NCI-H345 treated with DMSO at 0.1 percent for 48 hours (cell line): ENCODE data around the gene WHRN.

ENCODE experiments used
- DNase-seq: peaks from one replicate; lab custom pipeline; 2025; ENCODE audit not compliant: unreplicated experiment; lab: John Stamatoyannopoulos, UW

The WHRN gene

GRCh38 chr9:114425126-114425525 lies 80.1 kb downstream of the WHRN start:
- DNase-seq, result no peak

DNA sequence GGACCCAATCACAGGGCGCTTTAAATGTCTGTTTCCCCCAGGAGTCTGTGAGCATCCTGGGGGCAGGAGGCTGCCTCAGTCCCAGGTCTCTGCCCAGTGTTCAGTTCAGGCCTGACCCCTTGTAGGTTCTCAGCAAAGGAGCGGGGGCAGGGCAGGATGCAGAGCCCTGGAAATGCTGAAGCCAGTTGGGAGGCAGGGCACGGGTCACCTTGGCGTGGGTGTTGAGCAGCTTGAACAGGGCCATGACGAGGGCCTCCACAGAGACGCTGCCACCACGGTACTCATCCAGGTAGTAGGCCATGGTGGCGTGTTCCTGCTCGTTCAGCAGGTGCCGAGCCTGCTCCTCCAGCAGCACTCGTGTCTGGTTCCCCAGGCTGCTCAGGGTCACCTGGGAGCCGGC lies 81.1 kb downstream of the WHRN start:
- no peak for DNase-seq

- no peak for DNase-seq
These were observed 82.1 kb downstream of the WHRN start for GRCh38 chr9:114423181-114423580.

- no peak for DNase-seq
These were observed 84.1 kb downstream of the WHRN start for GRCh38 chr9:114421147-114421546.

DNA sequence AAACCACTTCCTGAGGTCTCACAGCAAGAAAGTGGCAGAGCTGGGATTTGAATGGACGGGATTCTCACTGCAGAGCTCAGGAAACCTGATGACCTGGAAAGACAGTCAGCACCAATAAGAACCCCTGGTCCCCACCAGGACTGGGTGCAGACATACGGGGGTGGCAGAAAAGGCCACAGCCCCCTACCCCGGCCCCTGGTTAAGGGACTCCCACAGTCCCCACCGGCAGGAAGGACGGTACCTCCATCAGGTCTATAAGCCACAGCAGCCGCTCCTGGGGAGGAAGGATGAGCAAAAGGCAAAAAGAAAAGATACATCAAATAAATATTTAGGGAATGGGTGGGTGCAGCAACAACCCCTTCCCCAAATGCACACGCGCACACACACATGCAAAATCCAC lies 85.5 kb downstream of the WHRN start:
- no peak for DNase-seq

DNA sequence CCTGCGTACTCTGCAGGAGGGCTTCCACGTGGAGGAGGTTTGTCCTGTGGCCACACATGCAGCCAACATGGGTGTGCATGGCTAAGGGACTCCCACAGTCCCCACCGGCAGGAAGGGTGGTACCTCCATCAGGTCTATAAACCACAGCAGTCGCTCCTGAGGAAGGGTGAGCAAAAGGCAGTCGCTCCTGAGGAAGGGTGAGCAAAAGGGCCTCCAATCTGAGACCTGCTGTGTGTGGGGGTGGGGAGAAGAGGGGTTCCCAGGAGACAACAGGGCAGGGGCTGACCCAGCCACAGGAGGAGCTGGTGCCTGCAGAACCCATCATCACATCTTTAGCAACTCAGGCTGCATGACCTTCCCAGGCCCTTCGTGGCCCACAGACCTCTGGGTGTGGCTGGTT lies 87.2 kb downstream of the WHRN start:
- DNase-seq, result no peak

- DNase-seq, result no peak
These were observed 87.8 kb downstream of the WHRN start for GRCh38 chr9:114417511-114417910.

DNA sequence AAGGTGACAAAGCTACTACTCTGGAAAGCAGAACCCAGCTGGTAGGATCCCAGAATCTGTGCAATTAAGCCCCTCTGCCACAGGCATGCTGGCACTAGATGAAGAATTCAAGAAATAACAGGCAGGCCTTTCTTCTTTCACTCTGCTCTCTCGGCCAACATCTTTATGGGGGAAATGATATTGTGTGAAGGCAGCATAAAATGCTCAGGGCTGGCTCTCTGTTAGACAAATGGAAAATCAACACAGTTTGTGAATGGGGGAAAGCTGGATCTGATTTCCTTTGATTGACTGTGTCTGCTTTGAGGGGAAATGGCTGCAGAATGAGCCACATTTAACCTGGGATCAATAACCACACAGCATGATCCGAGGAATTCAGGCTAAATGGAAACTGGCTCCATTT lies 88.4 kb downstream of the WHRN start:
- DNase-seq, result no peak

- DNase-seq, result no peak
These were observed 89.0 kb downstream of the WHRN start for GRCh38 chr9:114416290-114416689.

DNA sequence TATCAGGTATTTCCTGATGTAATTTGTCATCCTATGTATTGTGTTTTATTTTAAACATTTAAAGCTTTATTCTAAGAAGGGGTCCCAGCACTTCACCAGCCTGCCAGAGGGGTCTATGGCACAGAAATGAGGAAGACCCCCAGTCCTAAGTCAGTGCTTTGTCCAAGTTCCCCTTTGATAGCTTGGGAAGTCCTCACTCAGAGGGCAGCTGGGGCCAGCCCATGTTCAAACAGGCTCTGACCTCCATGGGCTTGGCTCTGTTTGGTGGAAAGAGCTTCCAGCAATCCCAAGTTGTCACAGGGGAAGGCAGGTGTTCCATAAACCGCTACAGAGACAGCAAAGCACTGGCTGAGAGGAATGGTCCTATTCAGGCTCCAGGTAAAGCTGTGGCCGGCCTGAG lies 90.9 kb downstream of the WHRN start:
- no peak for DNase-seq

DNA sequence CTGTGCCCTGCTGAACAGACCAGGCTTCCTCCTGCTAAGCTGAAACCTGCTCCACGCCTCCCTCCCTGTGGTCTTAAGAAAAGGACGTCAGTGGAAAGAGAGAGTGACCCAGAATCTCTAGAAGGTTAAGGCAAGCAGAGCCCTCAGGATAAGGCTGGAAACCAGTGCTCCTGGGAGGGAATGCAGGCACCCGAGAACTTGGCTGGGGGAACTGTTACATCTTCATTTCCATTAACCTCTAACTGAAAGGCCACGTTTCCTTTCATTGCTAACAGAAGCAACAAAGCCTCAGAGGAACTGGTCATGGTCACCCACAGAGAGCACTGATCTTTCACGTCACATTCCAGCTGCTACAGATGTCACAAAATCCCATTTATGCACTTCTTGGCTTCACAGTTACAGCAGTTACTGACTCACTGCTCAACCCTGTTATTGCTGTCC lies 91.4 kb downstream of the WHRN start:
- DNase-seq, result no peak

GRCh38 chr9:114412048-114412683 lies 93.1 kb downstream of the WHRN start:
- no peak for DNase-seq

DNA sequence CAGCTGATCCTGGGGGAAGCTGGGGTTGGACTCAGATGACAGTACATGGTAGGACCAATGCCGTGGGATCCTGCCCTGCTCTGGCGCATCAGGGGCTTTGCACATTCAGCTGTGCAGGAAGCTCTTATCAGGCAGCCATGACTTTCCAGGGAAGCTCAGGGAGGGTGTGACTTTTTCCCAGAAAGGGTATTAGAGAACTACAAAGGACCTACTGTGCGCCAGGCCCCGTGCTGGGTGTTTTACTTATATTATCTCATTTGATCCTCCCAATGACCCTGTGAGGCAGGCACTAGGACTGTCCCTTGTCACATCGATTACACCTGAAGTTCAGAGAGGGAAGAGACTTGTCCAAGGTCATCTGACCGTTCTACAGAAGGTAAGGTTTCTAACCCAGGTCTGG lies 93.8 kb downstream of the WHRN start:
- no peak for DNase-seq

GRCh38 chr9:114410910-114411309 lies 94.4 kb downstream of the WHRN start:
- no peak for DNase-seq

DNA sequence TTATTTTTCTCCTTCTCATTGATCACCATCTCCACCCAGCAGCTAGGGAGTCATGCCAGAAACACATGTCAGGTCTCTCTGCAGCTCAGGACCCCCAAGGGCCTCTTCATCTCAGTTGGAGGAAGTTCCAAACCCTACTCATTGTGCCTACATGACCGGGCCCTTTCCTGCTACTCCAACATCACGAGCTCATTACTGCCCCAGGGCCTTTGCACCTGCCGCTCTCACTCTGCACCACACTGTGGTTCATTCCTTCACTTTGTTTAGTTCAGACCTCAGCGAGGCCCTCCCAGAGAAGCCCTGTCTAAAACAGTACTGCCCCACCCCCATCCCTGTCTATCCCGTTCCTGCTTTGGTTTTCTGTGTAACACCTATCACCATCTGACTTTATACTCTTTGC lies 95.4 kb downstream of the WHRN start:
- DNase-seq, result no peak

DNA sequence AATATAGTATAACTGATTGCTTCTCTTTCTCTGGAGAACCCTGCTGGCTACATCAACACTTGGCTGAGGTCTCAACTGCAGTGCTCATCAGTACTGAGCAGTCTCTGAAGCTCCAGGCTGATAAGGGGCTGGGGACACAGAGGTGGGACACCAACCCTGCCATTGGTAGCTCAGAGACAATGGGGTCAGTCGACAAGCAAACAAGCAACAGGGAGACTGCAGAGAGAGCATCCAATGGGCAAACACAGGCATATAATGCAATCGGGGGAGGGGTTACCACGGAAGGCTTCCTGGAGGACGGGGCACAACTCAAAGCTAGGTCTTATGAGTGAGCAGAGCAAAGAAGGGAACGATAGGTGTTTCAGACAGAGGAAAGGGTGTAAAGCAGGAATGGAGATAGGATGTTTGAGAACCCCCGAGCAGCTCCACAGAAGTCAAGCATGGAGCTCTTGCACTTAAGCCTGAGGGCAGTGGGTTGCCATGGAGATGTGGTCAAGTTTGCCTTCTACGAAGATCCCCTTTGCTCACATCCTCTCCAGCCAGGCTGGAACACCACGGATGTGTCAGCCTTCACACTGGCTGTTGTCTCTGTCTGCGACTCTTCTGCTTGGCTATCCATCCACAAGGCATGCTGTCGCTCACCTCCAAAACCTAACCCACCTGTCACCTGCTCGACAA lies 96.0 kb downstream of the WHRN start:
- DNase-seq, result no peak

DNA sequence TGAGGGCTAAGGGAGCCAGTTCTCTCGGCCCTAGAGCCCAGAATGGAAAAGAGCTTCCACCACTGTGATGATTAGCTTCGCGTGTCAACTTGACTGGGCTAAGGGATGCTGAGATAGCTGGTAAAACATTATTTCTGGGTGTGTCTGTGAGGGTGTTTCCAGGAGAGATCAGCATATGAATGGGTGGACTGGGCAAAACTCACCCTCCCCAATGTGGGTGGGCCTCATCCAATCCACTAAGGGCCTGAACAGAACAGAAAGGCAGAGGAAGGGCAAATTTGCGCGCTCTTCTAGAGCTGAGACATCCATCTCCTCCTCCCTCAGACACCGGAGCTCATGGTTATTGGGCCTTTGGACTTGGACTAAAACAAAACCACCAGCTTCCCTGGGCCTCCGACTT lies 96.6 kb downstream of the WHRN start:
- DNase-seq, result no peak

- no peak for DNase-seq
These were observed 97.4 kb downstream of the WHRN start for GRCh38 chr9:114407889-114408288.

DNA sequence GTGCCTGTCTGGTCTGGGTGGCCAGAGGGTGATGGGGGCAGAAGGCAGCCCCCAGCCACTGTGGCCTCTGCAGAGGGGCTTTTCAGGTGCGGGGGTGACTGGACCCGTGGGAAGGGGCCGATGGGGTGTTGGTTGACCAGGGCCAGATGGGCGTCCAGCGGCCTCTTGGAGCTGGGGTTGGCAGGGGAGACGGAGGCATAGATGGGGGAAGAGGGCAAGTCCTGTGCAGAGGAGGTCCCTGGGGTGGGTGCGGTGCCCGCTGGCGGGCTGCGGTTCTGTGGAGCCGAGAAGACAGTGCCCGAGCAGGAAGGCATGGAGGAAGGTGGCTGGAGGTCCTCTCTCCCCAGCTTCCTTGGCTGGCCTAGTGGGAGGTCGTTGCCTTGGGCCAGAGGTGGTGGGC lies 98.8 kb downstream of the WHRN start:
- no peak for DNase-seq

- DNase-seq, result no peak
These were observed 99.8 kb downstream of the WHRN start for GRCh38 chr9:114405294-114406034.

- DNase-seq, result no peak
These were observed 100.7 kb downstream of the WHRN start for GRCh38 chr9:114404531-114404930.

DNA sequence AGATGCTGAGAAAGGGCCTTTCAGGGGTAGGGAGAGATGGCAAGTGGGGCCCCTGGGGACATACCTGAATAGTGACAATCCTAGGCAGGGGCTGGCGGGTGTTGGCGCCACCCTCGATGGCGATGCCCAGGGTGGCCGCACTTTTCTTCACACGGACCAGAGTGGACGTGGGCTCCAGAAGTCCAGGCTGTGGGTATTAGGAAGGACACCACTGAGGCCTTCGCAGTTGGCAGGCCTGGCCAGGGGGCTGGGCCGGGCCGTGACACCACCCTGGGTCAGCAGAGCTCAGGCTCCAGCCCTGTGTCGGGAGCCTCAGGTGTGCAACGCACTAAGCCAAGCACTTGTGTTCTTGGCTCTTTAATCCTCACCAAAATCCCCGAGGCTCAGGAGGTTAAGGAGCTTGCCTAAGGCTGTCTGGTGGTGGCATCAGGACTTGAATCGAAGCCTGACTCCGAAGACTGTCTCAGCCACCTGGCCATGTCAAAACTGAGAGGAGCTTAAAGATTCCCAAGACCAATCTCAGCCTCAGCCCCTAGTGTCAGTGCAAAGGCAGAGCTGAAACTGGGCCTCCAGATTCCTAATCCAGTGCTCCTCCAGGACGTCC lies 102.0 kb downstream of the WHRN start:
- no peak for DNase-seq
